HEK293 (cell line): ENCODE data around the gene SRD5A3.

ENCODE experiments used
- CTCF ChIA-PET: fragments of 350-600 bp; formaldehyde crosslinking; extraction: SDS; loops from one replicate; lab custom pipeline; 2021; ENCODE audit warnings: antibody characterized with exemption; lab: Yijun Ruan, JAX
- POLR2A ChIA-PET: fragments of 300-600 bp; formaldehyde crosslinking; extraction: SDS; loops from one replicate; lab custom pipeline; 2020; ENCODE audit warnings: antibody characterized with exemption, inconsistent platforms; lab: Yijun Ruan, JAX
- H3K27ac ChIP-seq: fragments of 200-500 bp; sonication (Bioruptor generic); 2 replicates; pipeline ENCODE4 v1.5.1; 2014; ENCODE audit warnings: low read depth, low read length, control low read depth, inconsistent platforms; ENCODE audit errors: extremely low read depth
- H3K36me3 ChIP-seq, 2 experiments: fragments of 200-500 bp in 1 of 2; sonication (Bioruptor generic) in 1 of 2; 1 replicate in 1 of 2; 2 replicates in 1 of 2; pipeline ENCODE4 v1.5.1; 2014 to 2017; ENCODE audit warnings: inconsistent platforms in 2 of 2, low read length in 2 of 2; ENCODE audit not compliant: control insufficient read depth in 2 of 2, insufficient read depth in 1 of 2
- H3K4me1 ChIP-seq: fragments of 200-500 bp; sonication (Bioruptor generic); 2 replicates; pipeline ENCODE4 v1.5.1; 2014; ENCODE audit warnings: mild to moderate bottlenecking, low read length, inconsistent platforms; ENCODE audit not compliant: control insufficient read depth, insufficient read depth
- H3K4me3 ChIP-seq: 2 replicates; pipeline ENCODE4 v1.5.1; 2011; ENCODE audit warnings: low read depth, mild to moderate bottlenecking, control low read depth, low read length, moderate library complexity
- H3K9me3 ChIP-seq: fragments of 200-500 bp; sonication (Bioruptor generic); 2 replicates; pipeline ENCODE4 v1.5.1; 2014; ENCODE audit warnings: low read depth, low read length, inconsistent platforms; ENCODE audit not compliant: control insufficient read depth, insufficient read depth
- GLIS2 ChIP-seq: fragments of 450-650 bp; formaldehyde crosslinking; IDR thresholded peaks from 2 replicates; pipeline ENCODE4 v1.5.1; 2016; ENCODE audit warnings: missing biosample characterization, missing genetic modification characterization
- HOXA7 ChIP-seq: sonication (generic); formaldehyde crosslinking; IDR thresholded peaks from 2 replicates; pipeline ENCODE4 v1.8.1; 2022; ENCODE audit warnings: missing genetic modification reagents, borderline replicate concordance
- HOXD13 ChIP-seq: sonication (generic); formaldehyde crosslinking; IDR thresholded peaks from 2 replicates; pipeline ENCODE4 v1.8.0; 2022; ENCODE audit warnings: missing genetic modification reagents, borderline replicate concordance
- TRIM28 ChIP-seq: IDR thresholded peaks from 2 replicates; pipeline ENCODE4 v1.6.1; 2011; ENCODE audit warnings: low read length, control low read depth, borderline replicate concordance
- ZNF132 ChIP-seq: fragments of 450-650 bp; formaldehyde crosslinking; IDR thresholded peaks from 2 replicates; pipeline ENCODE4 v1.5.1; 2017; ENCODE audit warnings: missing biosample characterization, missing genetic modification characterization, borderline replicate concordance
- ZNF223 ChIP-seq: fragments of 450-650 bp; formaldehyde crosslinking; IDR thresholded peaks from 2 replicates; pipeline ENCODE4 v1.5.1; 2016; ENCODE audit warnings: missing biosample characterization, missing genetic modification characterization
- ZNF416 ChIP-seq: fragments of 450-650 bp; formaldehyde crosslinking; IDR thresholded peaks from 2 replicates; pipeline ENCODE4 v1.5.1; 2016; ENCODE audit warnings: missing biosample characterization, missing genetic modification characterization
- ZNF501 ChIP-seq: fragments of 450-650 bp; formaldehyde crosslinking; IDR thresholded peaks from 2 replicates; pipeline ENCODE4 v1.5.1; 2016; ENCODE audit warnings: missing biosample characterization, missing genetic modification characterization
- ZNF529 ChIP-seq: fragments of 450-650 bp; formaldehyde crosslinking; IDR thresholded peaks from 2 replicates; pipeline ENCODE4 v1.5.1; 2017; ENCODE audit warnings: missing genetic modification characterization, missing biosample characterization; ENCODE audit not compliant: insufficient replicate concordance
- ZNF585B ChIP-seq: fragments of 450-650 bp; formaldehyde crosslinking; IDR thresholded peaks from 2 replicates; pipeline ENCODE4 v1.5.1; 2016; ENCODE audit warnings: missing biosample characterization, missing genetic modification characterization
- ZNF677 ChIP-seq: fragments of 450-650 bp; IDR thresholded peaks from 2 replicates; pipeline ENCODE4 v1.5.0; 2018; ENCODE audit warnings: missing biosample characterization, mild to moderate bottlenecking, missing genetic modification characterization, moderate library complexity
- ZSCAN16 ChIP-seq: fragments of 450-650 bp; formaldehyde crosslinking; IDR thresholded peaks from 2 replicates; pipeline ENCODE4 v1.5.1; 2016; ENCODE audit warnings: missing biosample characterization, missing genetic modification characterization
- ZSCAN23 ChIP-seq: fragments of 450-650 bp; formaldehyde crosslinking; IDR thresholded peaks from 2 replicates; pipeline ENCODE4 v1.5.1; 2016; ENCODE audit warnings: missing biosample characterization, missing genetic modification characterization
- TF ChIP-seq, protein P1 (sequence below): fragments of 450-650 bp; formaldehyde crosslinking; IDR thresholded peaks from 2 replicates; pipeline ENCODE4 v1.5.1; 2017; ENCODE audit warnings: missing biosample characterization, missing genetic modification characterization
- TF ChIP-seq, protein P2 (sequence below): fragments of 450-650 bp; formaldehyde crosslinking; IDR thresholded peaks from 2 replicates; pipeline ENCODE4 v1.5.1; 2017; ENCODE audit warnings: missing biosample characterization, missing genetic modification characterization
- TF ChIP-seq, protein P3 (sequence below): fragments of 450-650 bp; formaldehyde crosslinking; IDR thresholded peaks from 2 replicates; pipeline ENCODE4 v1.5.1; 2016; ENCODE audit warnings: missing biosample characterization, missing genetic modification characterization
- TF ChIP-seq, protein P4 (sequence below): fragments of 450-650 bp; formaldehyde crosslinking; IDR thresholded peaks from 2 replicates; pipeline ENCODE4 v1.5.1; 2016; ENCODE audit warnings: missing biosample characterization, missing genetic modification characterization, borderline replicate concordance
- TF ChIP-seq, protein P5 (sequence below): fragments of 450-650 bp; formaldehyde crosslinking; IDR thresholded peaks from 2 replicates; pipeline ENCODE4 v1.5.1; 2016; ENCODE audit warnings: missing biosample characterization, missing genetic modification characterization
- TF ChIP-seq, protein P6 (sequence below): fragments of 450-650 bp; formaldehyde crosslinking; IDR thresholded peaks from 2 replicates; pipeline ENCODE4 v1.5.1; 2017; ENCODE audit warnings: missing biosample characterization, missing genetic modification characterization

The SRD5A3 gene

DNA sequence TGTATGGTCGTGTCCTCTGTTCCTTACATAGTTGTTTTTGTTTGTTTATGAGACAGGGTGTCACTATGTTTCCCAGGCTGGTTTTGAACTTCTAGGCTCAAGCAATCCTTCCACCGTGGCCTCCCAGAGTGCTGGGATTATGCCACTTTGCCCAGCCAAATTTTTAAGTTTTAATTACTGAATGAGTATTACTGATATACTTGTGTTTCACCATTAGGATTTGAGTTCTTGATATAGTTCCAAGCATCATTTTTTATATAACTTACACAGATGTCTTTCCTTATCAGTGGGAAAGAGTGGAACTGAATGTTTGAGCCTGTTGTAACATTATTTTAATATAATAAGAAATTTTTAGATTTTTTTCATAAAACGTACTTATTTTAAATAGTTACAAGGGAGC lies 70.1 kb downstream of the SRD5A3 start:
- TF ChIP-seq, protein P1, sequence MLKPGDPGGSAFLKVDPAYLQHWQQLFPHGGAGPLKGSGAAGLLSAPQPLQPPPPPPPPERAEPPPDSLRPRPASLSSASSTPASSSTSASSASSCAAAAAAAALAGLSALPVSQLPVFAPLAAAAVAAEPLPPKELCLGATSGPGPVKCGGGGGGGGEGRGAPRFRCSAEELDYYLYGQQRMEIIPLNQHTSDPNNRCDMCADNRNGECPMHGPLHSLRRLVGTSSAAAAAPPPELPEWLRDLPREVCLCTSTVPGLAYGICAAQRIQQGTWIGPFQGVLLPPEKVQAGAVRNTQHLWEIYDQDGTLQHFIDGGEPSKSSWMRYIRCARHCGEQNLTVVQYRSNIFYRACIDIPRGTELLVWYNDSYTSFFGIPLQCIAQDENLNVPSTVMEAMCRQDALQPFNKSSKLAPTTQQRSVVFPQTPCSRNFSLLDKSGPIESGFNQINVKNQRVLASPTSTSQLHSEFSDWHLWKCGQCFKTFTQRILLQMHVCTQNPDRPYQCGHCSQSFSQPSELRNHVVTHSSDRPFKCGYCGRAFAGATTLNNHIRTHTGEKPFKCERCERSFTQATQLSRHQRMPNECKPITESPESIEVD (tag by site-specific recombination) = no peak
- TF ChIP-seq, protein P2, sequence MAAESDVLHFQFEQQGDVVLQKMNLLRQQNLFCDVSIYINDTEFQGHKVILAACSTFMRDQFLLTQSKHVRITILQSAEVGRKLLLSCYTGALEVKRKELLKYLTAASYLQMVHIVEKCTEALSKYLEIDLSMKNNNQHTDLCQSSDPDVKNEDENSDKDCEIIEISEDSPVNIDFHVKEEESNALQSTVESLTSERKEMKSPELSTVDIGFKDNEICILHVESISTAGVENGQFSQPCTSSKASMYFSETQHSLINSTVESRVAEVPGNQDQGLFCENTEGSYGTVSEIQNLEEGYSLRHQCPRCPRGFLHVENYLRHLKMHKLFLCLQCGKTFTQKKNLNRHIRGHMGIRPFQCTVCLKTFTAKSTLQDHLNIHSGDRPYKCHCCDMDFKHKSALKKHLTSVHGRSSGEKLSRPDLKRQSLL (tag by site-specific recombination) = no peak
- TF ChIP-seq ZSCAN23 (tag by site-specific recombination) (no peak), ZNF501 (no peak), ZSCAN16 (no peak), ZNF585B (tag by site-specific recombination) (no peak), ZNF223 (no peak), ZNF132 (tag by site-specific recombination) (no peak), GLIS2 (no peak), TRIM28 (no peak), HOXA7 (CRISPR knock-in tag) (no peak), ZNF677 (tag by site-specific recombination) (no peak), ZNF416 (tag by site-specific recombination) (no peak), ZNF529 (tag by site-specific recombination) (no peak), HOXD13 (CRISPR knock-in tag) (no peak)
- TF ChIP-seq, protein P3, sequence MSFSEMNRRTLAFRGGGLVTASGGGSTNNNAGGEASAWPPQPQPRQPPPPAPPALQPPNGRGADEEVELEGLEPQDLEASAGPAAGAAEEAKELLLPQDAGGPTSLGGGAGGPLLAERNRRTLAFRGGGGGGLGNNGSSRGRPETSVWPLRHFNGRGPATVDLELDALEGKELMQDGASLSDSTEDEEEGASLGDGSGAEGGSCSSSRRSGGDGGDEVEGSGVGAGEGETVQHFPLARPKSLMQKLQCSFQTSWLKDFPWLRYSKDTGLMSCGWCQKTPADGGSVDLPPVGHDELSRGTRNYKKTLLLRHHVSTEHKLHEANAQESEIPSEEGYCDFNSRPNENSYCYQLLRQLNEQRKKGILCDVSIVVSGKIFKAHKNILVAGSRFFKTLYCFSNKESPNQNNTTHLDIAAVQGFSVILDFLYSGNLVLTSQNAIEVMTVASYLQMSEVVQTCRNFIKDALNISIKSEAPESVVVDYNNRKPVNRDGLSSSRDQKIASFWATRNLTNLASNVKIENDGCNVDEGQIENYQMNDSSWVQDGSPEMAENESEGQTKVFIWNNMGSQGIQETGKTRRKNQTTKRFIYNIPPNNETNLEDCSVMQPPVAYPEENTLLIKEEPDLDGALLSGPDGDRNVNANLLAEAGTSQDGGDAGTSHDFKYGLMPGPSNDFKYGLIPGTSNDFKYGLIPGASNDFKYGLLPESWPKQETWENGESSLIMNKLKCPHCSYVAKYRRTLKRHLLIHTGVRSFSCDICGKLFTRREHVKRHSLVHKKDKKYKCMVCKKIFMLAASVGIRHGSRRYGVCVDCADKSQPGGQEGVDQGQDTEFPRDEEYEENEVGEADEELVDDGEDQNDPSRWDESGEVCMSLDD (tag by site-specific recombination) = no peak
- TF ChIP-seq, protein P4, sequence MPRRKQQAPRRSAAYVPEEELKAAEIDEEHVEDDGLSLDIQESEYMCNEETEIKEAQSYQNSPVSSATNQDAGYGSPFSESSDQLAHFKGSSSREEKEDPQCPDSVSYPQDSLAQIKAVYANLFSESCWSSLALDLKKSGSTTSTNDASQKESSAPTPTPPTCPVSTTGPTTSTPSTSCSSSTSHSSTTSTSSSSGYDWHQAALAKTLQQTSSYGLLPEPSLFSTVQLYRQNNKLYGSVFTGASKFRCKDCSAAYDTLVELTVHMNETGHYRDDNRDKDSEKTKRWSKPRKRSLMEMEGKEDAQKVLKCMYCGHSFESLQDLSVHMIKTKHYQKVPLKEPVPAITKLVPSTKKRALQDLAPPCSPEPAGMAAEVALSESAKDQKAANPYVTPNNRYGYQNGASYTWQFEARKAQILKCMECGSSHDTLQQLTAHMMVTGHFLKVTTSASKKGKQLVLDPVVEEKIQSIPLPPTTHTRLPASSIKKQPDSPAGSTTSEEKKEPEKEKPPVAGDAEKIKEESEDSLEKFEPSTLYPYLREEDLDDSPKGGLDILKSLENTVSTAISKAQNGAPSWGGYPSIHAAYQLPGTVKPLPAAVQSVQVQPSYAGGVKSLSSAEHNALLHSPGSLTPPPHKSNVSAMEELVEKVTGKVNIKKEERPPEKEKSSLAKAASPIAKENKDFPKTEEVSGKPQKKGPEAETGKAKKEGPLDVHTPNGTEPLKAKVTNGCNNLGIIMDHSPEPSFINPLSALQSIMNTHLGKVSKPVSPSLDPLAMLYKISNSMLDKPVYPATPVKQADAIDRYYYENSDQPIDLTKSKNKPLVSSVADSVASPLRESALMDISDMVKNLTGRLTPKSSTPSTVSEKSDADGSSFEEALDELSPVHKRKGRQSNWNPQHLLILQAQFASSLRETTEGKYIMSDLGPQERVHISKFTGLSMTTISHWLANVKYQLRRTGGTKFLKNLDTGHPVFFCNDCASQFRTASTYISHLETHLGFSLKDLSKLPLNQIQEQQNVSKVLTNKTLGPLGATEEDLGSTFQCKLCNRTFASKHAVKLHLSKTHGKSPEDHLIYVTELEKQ (tag by site-specific recombination) = no peak
- TF ChIP-seq, protein P5, sequence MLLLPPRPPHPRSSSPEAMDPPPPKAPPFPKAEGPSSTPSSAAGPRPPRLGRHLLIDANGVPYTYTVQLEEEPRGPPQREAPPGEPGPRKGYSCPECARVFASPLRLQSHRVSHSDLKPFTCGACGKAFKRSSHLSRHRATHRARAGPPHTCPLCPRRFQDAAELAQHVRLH = no peak
- TF ChIP-seq, protein P6, sequence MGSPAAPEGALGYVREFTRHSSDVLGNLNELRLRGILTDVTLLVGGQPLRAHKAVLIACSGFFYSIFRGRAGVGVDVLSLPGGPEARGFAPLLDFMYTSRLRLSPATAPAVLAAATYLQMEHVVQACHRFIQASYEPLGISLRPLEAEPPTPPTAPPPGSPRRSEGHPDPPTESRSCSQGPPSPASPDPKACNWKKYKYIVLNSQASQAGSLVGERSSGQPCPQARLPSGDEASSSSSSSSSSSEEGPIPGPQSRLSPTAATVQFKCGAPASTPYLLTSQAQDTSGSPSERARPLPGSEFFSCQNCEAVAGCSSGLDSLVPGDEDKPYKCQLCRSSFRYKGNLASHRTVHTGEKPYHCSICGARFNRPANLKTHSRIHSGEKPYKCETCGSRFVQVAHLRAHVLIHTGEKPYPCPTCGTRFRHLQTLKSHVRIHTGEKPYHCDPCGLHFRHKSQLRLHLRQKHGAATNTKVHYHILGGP (tag by site-specific recombination) = no peak
- TF ChIP-seq, all 188 proteins: peak for 0
- POLR2A ChIA-PET = no interaction called here
- peaks cover 5 to 68% of the 10 kb centered on the region in 2 experiments; a peak in 2 of 3 replicates for H3K36me3 ChIP-seq
- H3K4me1 ChIP-seq = no peaks in the 10 kb centered on the region
- H3K4me3 ChIP-seq = no peak overlapping the region
- CTCF ChIA-PET = no interaction called here
- H3K9me3 ChIP-seq = no peaks in the 10 kb centered on the region
- no peak overlapping the region for H3K27ac ChIP-seq
